IMR-90 (cell line): ENCODE measurements around the gene RBKS. TPM values are rescaled to one million over a fixed set of nuclear protein-coding genes. Genes with fewer than 3 reads are reported as not detected.

Experiments
- ATAC-seq: fragments of 200-7000 bp; cut with Tn5 transposase; 2 replicates; pipeline ENCODE4 v1.9.1; 2020; ENCODE audit warnings: low read depth, mild to moderate bottlenecking, moderate library complexity
- BruUV-seq: library from RNA; stranded (reverse); fragments of 400-500 nt; replicated peaks from 2 replicates; lab custom pipeline; 2021; lab: Mats Ljungman, UMichigan
- CTCF ChIA-PET: fragments of 300-600 bp; formaldehyde crosslinking; extraction: SDS; loops from one replicate; lab custom pipeline; 2021; ENCODE audit warnings: antibody characterized with exemption; lab: Yijun Ruan, JAX
- POLR2A ChIA-PET: fragments of 300-600 bp; sonication (Branson Sonifier 250); formaldehyde crosslinking; loops from one replicate; lab custom pipeline; 2022; ENCODE audit warnings: antibody characterized with exemption; ENCODE audit not compliant: unreplicated experiment; lab: Charles Lee
- DNase-seq: peaks from one replicate; pipeline ENCODE4 v3.0.0; 2013
- H2AFZ ChIP-seq: replicated peaks from 2 replicates; pipeline ENCODE3; 2013; ENCODE audit warnings: low read length, mild to moderate bottlenecking; ENCODE audit not compliant: poor library complexity
- H2AK5ac ChIP-seq: 2 replicates; pipeline ENCODE4 v1.6.1; 2013; ENCODE audit warnings: low read depth, low read length, inconsistent platforms
- H2AK9ac ChIP-seq: replicated peaks from 2 replicates; pipeline ENCODE3; 2013; ENCODE audit warnings: mild to moderate bottlenecking, low read depth, low read length, moderate library complexity; ENCODE audit not compliant: poor library complexity
- H2BK120ac ChIP-seq: 2 replicates; pipeline ENCODE4 v1.6.1; 2013; ENCODE audit warnings: low read depth, low read length, inconsistent platforms
- H2BK15ac ChIP-seq: 3 replicates; pipeline ENCODE4 v1.6.1; 2013; ENCODE audit warnings: low read depth, low read length, inconsistent platforms
- H2BK20ac ChIP-seq: 2 replicates; pipeline ENCODE4 v1.6.1; 2013; ENCODE audit warnings: low read depth, mild to moderate bottlenecking, inconsistent platforms, low read length, moderate library complexity
- H2BK5ac ChIP-seq: 2 replicates; pipeline ENCODE4 v1.6.1; 2013; ENCODE audit warnings: mild to moderate bottlenecking, low read depth, low read length, inconsistent platforms; ENCODE audit not compliant: poor library complexity, severe bottlenecking
- H3K14ac ChIP-seq: replicated peaks from 2 replicates; pipeline ENCODE4 v1.6.1; 2013; ENCODE audit warnings: low read depth, low read length, inconsistent platforms
- H3K18ac ChIP-seq: 2 replicates; pipeline ENCODE4 v1.6.1; 2013; ENCODE audit warnings: low read depth, low read length, control low read depth
- H3K23ac ChIP-seq: 2 replicates; pipeline ENCODE4 v1.6.1; 2013; ENCODE audit warnings: low read depth, low read length, inconsistent platforms
- H3K27ac ChIP-seq: 2 replicates; pipeline ENCODE4 v1.5.1; 2013; ENCODE audit warnings: mild to moderate bottlenecking, control low read depth, low read length; ENCODE audit not compliant: insufficient read depth
- H3K27me3 ChIP-seq: 2 replicates; pipeline ENCODE4 v1.6.1; 2013; ENCODE audit warnings: low read length; ENCODE audit not compliant: control insufficient read depth, insufficient read depth
- H3K36me3 ChIP-seq: 2 replicates; pipeline ENCODE4 v1.6.1; 2013; ENCODE audit warnings: low read length, mixed read lengths; ENCODE audit not compliant: control insufficient read depth, insufficient read depth
- H3K4ac ChIP-seq: 2 replicates; pipeline ENCODE4 v1.6.1; 2013; ENCODE audit warnings: low read depth, low read length, inconsistent platforms
- H3K4me1 ChIP-seq: 2 replicates; pipeline ENCODE4 v1.6.1; 2013; ENCODE audit warnings: low read length, mixed read lengths; ENCODE audit not compliant: control insufficient read depth, insufficient read depth
- H3K4me2 ChIP-seq: 2 replicates; pipeline ENCODE4 v1.6.1; 2013; ENCODE audit warnings: low read depth, mild to moderate bottlenecking, control low read depth, low read length, moderate library complexity
- H3K4me3 ChIP-seq: 2 replicates; pipeline ENCODE4 v1.5.1; 2013; ENCODE audit warnings: low read depth, mild to moderate bottlenecking, control low read depth, low read length, moderate library complexity; ENCODE audit not compliant: insufficient read depth
- H3K56ac ChIP-seq: 2 replicates; pipeline ENCODE4 v1.6.1; 2013; ENCODE audit warnings: low read length, inconsistent platforms; ENCODE audit not compliant: insufficient read depth; ENCODE audit errors: extremely low read depth
- H3K79me1 ChIP-seq, 2 experiments: 2 replicates each; pipeline ENCODE4 v1.6.1; 2013; ENCODE audit warnings: low read length in 2 of 2, inconsistent platforms in 1 of 2, low read depth in 1 of 2
- H3K9ac ChIP-seq: 2 replicates; pipeline ENCODE4 v1.6.1; 2013; ENCODE audit warnings: low read depth, low read length, control low read depth
- H3K9me1 ChIP-seq: 2 replicates; pipeline ENCODE4 v1.6.1; 2013; ENCODE audit warnings: low read length, inconsistent platforms; ENCODE audit not compliant: insufficient read depth
- H3K9me3 ChIP-seq: 2 replicates; pipeline ENCODE4 v1.6.1; 2013; ENCODE audit warnings: low read length; ENCODE audit not compliant: control insufficient read depth, insufficient read depth
- H4K20me1 ChIP-seq: 2 replicates; pipeline ENCODE4 v1.6.1; 2013; ENCODE audit warnings: low read length, inconsistent platforms; ENCODE audit not compliant: insufficient read depth
- H4K5ac ChIP-seq: 2 replicates; pipeline ENCODE4 v1.6.1; 2013; ENCODE audit warnings: mild to moderate bottlenecking, low read depth, low read length, control low read depth
- H4K8ac ChIP-seq, 2 experiments: 2 replicates each; pipeline ENCODE4 v1.6.1; 2013; ENCODE audit warnings: low read depth in 2 of 2, low read length in 2 of 2, control low read depth in 1 of 2, inconsistent platforms in 1 of 2
- H4K91ac ChIP-seq: 2 replicates; pipeline ENCODE4 v1.6.1; 2013; ENCODE audit warnings: low read depth, low read length, inconsistent platforms; ENCODE audit not compliant: insufficient read depth
- BHLHE40 ChIP-seq: fragments of 150-350 bp; IDR thresholded peaks from 2 replicates; pipeline ENCODE4 v1.6.1; 2016; ENCODE audit warnings: mild to moderate bottlenecking, low read depth, low read length
- CEBPB ChIP-seq: IDR thresholded peaks from 2 replicates; pipeline ENCODE4 v1.6.1; 2012; ENCODE audit warnings: low read depth, low read length, improper control_type of control experiment
- CHD1 ChIP-seq: IDR thresholded peaks from 2 replicates; pipeline ENCODE4 v1.6.1; 2012; ENCODE audit warnings: low read depth, low read length, improper control_type of control experiment
- CTCF ChIP-seq: conservative IDR thresholded peaks from 2 replicates; pipeline ENCODE4 v1.5.1; 2012; ENCODE audit warnings: mild to moderate bottlenecking, low read depth, low read length, improper control_type of control experiment
- FOS ChIP-seq: fragments of 150-350 bp; IDR thresholded peaks from 2 replicates; pipeline ENCODE4 v1.6.1; 2016; ENCODE audit warnings: low read depth, low read length
- MAFK ChIP-seq: IDR thresholded peaks from 2 replicates; pipeline ENCODE4 v1.6.1; 2012; ENCODE audit warnings: low read depth, low read length, improper control_type of control experiment
- MAZ ChIP-seq: IDR thresholded peaks from 2 replicates; pipeline ENCODE4 v1.6.1; 2012; ENCODE audit warnings: low read depth, mild to moderate bottlenecking, low read length, improper control_type of control experiment, moderate library complexity, borderline replicate concordance
- MXI1 ChIP-seq: IDR thresholded peaks from 2 replicates; pipeline ENCODE4 v1.6.1; 2012; ENCODE audit warnings: low read depth, mild to moderate bottlenecking, low read length, moderate library complexity, borderline replicate concordance
- NFE2L2 ChIP-seq: fragments of 150-350 bp; IDR thresholded peaks from 2 replicates; pipeline ENCODE4 v1.6.1; 2016; ENCODE audit warnings: low read depth, mild to moderate bottlenecking, low read length
- POLR2A ChIP-seq: IDR thresholded peaks from 2 replicates; pipeline ENCODE4 v1.6.1; 2012; ENCODE audit warnings: mild to moderate bottlenecking, low read depth, low read length
- RAD21 ChIP-seq: IDR thresholded peaks from 2 replicates; pipeline ENCODE4 v1.6.1; 2012; ENCODE audit warnings: low read length, improper control_type of control experiment
- RCOR1 ChIP-seq: IDR thresholded peaks from 2 replicates; pipeline ENCODE4 v1.6.1; 2012; ENCODE audit warnings: mild to moderate bottlenecking, low read length, improper control_type of control experiment; ENCODE audit not compliant: insufficient replicate concordance
- RFX5 ChIP-seq: IDR thresholded peaks from 2 replicates; pipeline ENCODE4 v1.8.0; 2012; ENCODE audit warnings: low read depth, mild to moderate bottlenecking, low read length, moderate library complexity
- SMC3 ChIP-seq: fragments of 150-350 bp; IDR thresholded peaks from 2 replicates; pipeline ENCODE4 v1.6.1; 2016; ENCODE audit warnings: low read depth, mild to moderate bottlenecking, antibody characterized with exemption, low read length, moderate library complexity
- USF2 ChIP-seq: fragments of 150-350 bp; IDR thresholded peaks from 2 replicates; pipeline ENCODE4 v1.6.1; 2017; ENCODE audit warnings: mild to moderate bottlenecking, antibody characterized with exemption, low read length, low read depth
- WGBS, 2 experiments: methylation state at CpG; one replicate each; pipeline versions ENCODE4 v1.1.5 to v1.1.7; 2013; ENCODE audit warnings: missing lambda C conversion rate in 2 of 2; ENCODE audit not compliant: insufficient read length in 1 of 2; ENCODE audit errors: extremely low coverage in 2 of 2; 5-methylcytosine and 5-hydroxymethylcytosine counted together
- dilution Hi-C: fragments of 300-500 bp; cut with HindIII; formaldehyde crosslinking; loops from one replicate; pipeline ENCODE4 v1.14.3; 2018; ENCODE audit warnings: low sequenced_read_pairs; ENCODE audit not compliant: unreplicated experiment
- in situ Hi-C: fragments of 300-500 bp; cut with MboI; formaldehyde crosslinking; loops from 3 replicates; pipeline ENCODE4 v1.14.3; 2019; ENCODE audit warnings: low sequenced_read_pairs, inconsistent platforms, mixed read lengths
- intact Hi-C: fragments of 100-400 bp; cut with micrococcal nuclease; formaldehyde crosslinking; loops from 2 replicates; pipeline ENCODE4 v1.10.0; 2022
- polyA plus RNA-seq, 3 experiments: library from polyadenylated mRNA; depleted of rRNA; stranded (reverse); fragments of >200 nt; gene quantifications; 2 replicates each; pipeline ENCODE4 v1.2.3, GENCODE V29; 2012; ENCODE audit warnings: low replicate concordance in 1 of 3
- total RNA-seq: library from RNA; depleted of rRNA; stranded (reverse); fragments of >200 nt; gene quantifications from 2 replicates; pipeline ENCODE4 v1.2.3, GENCODE V29; 2012
- TF ChIP-seq, protein P1 (sequence below): fragments of 150-350 bp; IDR thresholded peaks from 2 replicates; pipeline ENCODE4 v1.6.1; 2016; ENCODE audit warnings: low read depth, mild to moderate bottlenecking, low read length, moderate library complexity, borderline replicate concordance

The RBKS gene
- total and polyA plus RNA-seq, 2 of the 4 experiments (the other 2 are of a cell fraction), result 1.1 to 1.4 TPM

DNA sequence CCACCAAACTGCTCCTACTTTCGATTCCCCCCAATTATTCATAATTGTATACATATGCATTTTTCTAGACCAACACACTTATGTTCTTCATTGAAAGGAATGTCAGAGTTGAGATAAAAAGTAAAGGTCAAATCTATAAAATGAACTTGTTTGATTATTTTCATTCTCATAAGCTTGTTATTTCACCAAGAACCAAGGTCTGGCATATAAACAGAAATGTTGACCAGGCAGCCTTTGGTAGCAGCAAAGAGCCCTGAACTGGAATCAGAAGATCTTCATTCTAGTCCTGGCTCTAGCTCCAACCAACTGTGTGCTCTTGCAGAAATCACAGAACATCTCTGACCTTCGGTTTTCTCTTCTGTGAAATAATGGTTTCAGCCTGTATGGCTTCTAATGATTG lies 42.9 kb downstream of the RBKS start:
- H3K27me3 ChIP-seq, result no peaks in the 10 kb centered on the region
- no peak overlapping the region for H3K4me3 ChIP-seq
- 0 out of 4 replicates have a peak overlapping the region, but pooled peaks of 1 of the 2 experiments have one; percentile 49 for H4K8ac ChIP-seq
- H3K18ac ChIP-seq, result peak overlapping the region; percentile 47; the same call in 1 of the 2 replicates
- POLR2A ChIA-PET, result no interaction called here
- no peaks in the 10 kb centered on the region for H3K36me3 ChIP-seq
- no peak overlapping the region for H2AK5ac ChIP-seq
- no peak overlapping the region for H4K91ac ChIP-seq
- DNase-seq (peak; percentile 58), ATAC-seq (peak; percentile 75)
- no peak for TF ChIP-seq CEBPB
- no peak for TF ChIP-seq USF2
- TF ChIP-seq, protein P1, sequence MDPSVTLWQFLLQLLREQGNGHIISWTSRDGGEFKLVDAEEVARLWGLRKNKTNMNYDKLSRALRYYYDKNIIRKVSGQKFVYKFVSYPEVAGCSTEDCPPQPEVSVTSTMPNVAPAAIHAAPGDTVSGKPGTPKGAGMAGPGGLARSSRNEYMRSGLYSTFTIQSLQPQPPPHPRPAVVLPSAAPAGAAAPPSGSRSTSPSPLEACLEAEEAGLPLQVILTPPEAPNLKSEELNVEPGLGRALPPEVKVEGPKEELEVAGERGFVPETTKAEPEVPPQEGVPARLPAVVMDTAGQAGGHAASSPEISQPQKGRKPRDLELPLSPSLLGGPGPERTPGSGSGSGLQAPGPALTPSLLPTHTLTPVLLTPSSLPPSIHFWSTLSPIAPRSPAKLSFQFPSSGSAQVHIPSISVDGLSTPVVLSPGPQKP, result no peak
- no peak for TF ChIP-seq SMC3
- no peak for TF ChIP-seq MXI1
- TF ChIP-seq CHD1, result no peak
- TF ChIP-seq NFE2L2, result no peak
- TF ChIP-seq POLR2A, result no peak
- TF ChIP-seq RCOR1, result no peak
- no peak for TF ChIP-seq RFX5
- TF ChIP-seq FOS, result no peak
- TF ChIP-seq RAD21, result no peak
- TF ChIP-seq MAFK, result no peak
- no peak for TF ChIP-seq MAZ
- no peak for TF ChIP-seq BHLHE40
- TF ChIP-seq CTCF, result no peak
- no peaks in the 10 kb centered on the region for H3K79me1 ChIP-seq
- H3K4me2 ChIP-seq, result peak overlapping the region; percentile 42; the same call in 1 of the 2 replicates
- H2BK5ac ChIP-seq, result no peak overlapping the region
- H2AFZ ChIP-seq, result no peak overlapping the region
- 0 out of 3 replicates have a peak overlapping the region, but pooled peaks have one; percentile 35 for H2BK15ac ChIP-seq
- no TSS peak for BruUV-seq
- no CpG with 5 or more reads among the region's 2 CpGs for WGBS, 2 experiments
- no peak overlapping the region for H2AK9ac ChIP-seq
- no peak overlapping the region for H3K56ac ChIP-seq
- no peak overlapping the region for H2BK20ac ChIP-seq
- in situ Hi-C loops, result no loop called here
- no peak overlapping the region for H2BK120ac ChIP-seq
- CTCF ChIA-PET, result interaction anchor here (0.6 to 1.3 kb wide), 3 partner anchors 8 to 495 kb away, joined by 3 to 5 read pairs (median 5); no protein-coding TSS in a partner anchor
- H3K9me3 ChIP-seq, result no peaks in the 10 kb centered on the region
- H4K20me1 ChIP-seq, result no peaks in the 10 kb centered on the region
- dilution Hi-C loops, result no loop called here
- H4K5ac ChIP-seq, result no peak overlapping the region
- no peak overlapping the region for H3K23ac ChIP-seq
- no peaks in the 10 kb centered on the region; the same call in 1 of the 2 replicates for H3K9me1 ChIP-seq
- H3K27ac ChIP-seq, result no peak overlapping the region
- no peak overlapping the region for H3K9ac ChIP-seq
- peaks cover 6% of the 10 kb centered on the region; the same call in 1 of the 2 replicates for H3K4me1 ChIP-seq
- no peak overlapping the region for H3K14ac ChIP-seq
- H3K4ac ChIP-seq, result no peak overlapping the region
- intact Hi-C loops, result no loop called here
